Urothelium cell line (cell line): ENCODE measurements around the gene PLSCR4.
"Not testable (repeated sequence)": the region's sequence is repeated elsewhere in the genome, so short reads cannot be mapped to it uniquely, and the experiment has no call there.

ENCODE experiments used
- DNase-seq: peaks from one replicate; pipeline ENCODE4 v3.0.0; 2011; ENCODE audit warnings: low spot score, mixed read lengths
- FAIRE-seq: peaks from 2 replicates; lab custom pipeline; 2011; peaks lifted over from hg19 to GRCh38; lab: Jason Lieb, UNC

PLSCR4 gene, protein sequence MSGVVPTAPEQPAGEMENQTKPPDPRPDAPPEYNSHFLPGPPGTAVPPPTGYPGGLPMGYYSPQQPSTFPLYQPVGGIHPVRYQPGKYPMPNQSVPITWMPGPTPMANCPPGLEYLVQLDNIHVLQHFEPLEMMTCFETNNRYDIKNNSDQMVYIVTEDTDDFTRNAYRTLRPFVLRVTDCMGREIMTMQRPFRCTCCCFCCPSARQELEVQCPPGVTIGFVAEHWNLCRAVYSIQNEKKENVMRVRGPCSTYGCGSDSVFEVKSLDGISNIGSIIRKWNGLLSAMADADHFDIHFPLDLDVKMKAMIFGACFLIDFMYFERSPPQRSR

DNA sequence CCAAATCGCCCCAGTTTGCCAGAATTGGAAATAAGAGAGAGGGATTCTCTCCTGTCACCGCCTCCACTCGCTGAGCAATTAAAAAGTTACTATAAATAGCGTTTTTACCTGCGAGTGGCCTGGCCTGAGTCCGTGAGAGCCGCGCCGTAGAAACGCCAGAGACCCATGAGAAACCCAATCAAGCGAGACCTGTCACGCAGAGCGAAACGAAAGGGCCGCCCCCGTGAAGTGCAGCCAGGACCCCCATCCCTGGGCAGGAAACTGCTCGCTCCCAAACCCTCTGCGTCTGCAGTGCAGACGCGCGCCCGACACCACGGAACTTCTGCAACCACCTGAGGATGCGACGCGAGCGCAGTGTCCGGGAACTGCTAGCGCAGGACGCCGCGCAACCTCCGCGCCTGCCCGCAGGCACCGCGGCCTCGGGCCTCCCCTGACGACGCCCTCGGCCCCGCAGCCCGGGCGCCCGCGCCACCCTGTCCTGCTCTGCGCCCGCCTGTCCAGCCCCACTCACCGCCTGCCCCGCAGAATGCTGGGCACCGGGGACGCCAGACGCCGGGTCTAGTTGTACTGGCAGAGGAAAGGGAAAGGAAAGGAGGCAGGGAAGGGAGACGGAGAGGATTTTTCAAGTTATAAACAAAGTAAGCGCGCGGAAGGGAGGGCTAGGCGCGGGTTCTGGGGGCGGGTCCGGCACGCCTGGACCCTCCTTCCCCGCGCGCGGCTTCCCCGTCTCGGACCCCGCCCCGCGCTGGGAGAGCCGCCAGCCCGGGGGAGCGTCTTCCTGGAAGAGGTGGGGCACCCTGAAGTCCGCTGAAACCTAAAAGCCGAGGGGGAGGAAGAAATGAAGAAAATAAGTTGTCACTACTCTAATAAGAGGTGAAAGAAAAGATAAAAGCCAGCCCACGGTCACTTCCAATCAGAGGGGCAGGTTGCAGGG lies at the start of gene PLSCR4:
Gene PLSCR4, minus strand, starts transcription at position 657 of the 934 bp plus-strand sequence. CDS start 29,034 bp downstream, outside the sequence.
- no peak for FAIRE-seq
- peak; percentile 70 for DNase-seq

DNA sequence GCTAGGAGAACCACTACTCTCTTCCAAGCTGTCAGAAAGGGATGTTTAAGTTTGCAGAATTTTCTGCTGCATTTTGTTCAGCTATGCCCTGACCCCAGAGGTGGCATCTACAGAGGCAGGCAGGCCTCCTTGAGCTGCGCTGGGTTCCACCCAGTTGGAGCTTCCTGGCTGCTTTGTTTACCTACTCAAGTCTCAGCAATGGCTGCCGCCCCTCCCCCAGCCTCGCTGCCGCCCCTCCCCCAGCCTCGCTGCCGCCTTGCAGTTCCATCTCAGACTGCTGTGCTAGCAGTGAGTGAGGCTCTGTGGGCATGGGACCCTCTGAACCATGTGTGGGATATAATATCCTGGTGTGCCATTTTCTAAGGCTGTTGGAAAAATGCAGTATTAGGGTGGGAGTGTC lies 42.5 kb upstream of the PLSCR4 start:
- DNase-seq, FAIRE-seq: not testable (repeated sequence)

DNA sequence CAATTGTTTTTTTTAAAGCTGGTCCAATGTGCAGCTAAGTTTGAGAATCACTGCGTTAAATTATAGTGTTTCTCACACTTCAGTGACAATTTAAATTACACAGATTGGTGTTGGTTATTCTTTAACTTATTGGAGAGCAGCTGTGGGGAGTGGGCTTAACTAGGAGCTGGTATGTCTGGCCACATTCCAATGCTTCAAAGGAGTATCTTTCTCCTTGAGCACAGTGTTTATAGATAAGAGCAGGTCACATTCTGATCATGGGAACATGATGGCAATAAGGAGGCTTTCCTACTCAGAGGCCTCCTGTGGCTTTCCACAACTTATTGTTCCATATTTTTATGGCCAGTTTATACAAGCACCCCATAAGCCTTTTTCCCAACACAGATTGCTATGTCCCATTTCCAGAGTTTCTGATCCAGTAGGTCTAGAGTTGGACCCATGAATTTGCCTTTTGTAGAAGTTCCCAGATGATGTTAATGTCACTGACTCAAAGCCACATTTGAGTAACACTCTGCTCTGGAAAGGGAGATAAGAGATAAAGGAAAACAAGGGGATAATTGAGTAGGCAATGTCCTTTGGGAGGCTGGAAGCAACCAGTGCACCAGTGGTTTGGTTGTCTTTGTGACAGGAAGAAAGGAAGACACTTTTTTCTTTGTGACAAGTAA lies 33.0 kb upstream of the PLSCR4 start:
- no peak for FAIRE-seq
- DNase-seq: no peak

DNA sequence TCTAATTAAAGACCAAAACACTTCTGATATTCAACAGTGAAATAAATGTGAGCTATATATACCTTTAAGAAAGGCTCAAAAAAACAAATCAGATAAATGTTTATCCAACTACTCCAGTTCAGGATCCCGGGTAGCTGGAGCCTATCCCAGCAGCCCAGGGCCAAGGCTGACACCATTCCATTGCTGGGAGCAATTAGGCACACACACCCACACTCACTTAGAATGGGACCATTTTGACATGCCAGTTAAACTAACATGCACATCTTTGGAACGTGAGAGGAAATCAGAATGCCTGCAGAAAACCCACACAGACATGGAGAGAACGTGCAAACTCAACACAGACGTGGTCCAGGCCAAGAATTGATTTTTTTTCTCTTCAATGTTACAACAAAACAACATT lies 30.0 kb upstream of the PLSCR4 start:
- DNase-seq: no peak
- no peak for FAIRE-seq

DNA sequence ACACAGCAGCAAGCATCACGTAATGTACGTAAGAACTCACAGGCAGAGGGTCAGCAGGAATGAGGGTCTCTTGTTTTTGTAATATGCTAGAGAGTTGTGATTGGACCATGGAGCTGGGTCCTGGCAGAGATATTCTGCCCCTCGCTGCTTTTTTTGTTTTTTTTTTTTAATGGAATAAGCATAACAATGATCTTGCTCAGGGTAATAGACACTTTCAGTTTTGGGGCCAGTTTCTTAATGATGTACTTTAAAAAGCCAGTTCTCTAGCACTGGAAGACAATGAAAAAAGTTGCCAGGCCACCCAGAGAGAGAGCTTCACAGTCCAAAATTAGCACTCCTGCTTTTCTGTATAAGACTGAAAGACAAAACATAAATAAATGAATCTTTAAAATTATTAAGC lies 29.0 kb upstream of the PLSCR4 start:
- FAIRE-seq (no peak), DNase-seq (no peak)

DNA sequence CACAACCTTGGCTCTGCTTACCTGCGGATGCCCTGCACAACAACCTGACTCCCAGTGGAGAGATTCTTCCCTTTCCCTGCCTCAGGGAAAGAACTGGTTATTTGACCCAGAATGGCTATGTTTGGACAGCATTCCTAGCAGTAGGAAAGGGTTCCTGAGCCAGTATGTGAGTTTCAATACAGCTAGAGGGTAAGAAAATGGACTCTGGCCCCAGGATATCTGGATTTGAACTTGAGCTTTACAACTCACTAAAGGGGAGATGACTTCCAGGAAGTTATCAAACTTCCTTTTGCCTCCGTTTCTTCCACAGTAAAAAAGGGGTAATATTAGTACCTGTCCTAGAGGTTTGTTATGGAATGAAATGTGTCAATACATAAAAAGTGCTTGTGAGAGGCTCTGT lies 28.1 kb upstream of the PLSCR4 start:
- DNase-seq (no peak), FAIRE-seq (no peak)

DNA sequence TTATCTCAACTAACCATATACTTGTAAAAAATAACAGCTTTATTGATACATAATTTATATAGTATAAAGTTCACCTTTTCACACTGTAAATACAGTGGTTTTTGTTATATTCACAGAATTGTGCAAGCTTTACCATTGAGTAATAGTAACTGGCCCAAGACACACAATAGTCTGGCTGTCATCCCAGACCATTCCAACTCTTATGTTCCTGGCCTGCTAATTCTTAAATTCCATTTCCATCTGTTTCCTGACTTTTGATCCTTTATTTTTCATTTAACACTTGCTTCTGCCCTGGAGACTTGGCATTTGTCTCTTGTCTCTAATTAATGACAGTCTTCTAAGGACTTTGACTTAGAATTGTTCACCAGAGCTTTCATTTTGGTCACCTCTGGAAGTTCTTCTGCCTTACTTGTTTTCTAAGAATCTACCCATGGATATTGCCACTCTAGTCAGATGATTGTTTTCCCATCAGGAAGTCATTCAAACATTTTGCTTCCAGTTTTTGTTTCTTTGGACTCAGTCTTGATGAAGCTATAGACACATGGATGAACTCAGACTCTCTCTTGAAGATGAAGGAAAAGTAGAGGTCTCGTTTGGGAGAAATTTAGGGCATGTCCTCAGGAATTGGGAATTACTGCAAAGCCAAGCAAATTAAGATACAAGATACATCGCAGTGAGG lies 27.2 kb upstream of the PLSCR4 start:
- no peak for DNase-seq
- FAIRE-seq: no peak

DNA sequence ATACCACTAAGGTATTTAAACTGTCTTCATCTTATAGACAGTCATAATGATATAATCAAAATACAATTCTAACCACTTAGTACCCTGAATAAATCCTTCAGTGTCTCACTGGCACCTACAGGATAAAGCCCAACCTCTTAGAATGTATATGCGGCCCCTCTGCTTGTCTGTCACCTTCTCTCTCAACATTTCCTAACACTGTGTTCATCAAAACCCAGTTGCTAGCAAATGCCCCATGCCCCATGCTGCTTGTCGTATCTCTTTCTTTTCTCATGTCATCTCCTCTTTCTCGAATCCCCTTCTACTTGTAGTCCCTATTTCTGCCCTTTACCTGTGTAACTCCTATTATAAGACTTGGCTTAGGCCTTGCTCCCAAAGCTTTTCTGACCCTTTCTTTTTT lies 24.6 kb upstream of the PLSCR4 start:
- DNase-seq (no peak), FAIRE-seq (no peak)

DNA sequence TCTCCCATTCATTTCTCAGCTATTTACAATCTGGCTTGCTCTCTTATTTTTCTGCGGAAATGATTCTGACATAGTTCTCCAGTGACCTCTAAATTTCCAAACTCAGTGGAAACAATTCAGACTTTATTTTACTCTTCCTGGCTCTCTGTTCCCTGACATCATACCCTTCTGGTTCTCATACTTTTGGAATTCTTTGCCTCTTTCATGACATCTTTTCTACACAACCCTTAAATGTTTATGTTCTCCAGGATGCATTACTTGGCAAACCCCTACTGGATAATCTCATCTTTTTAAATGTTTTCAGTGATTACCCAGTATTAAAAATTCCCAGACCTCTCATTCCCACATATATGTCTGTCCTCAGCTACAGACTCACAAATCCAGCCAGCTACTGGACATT lies 23.9 kb upstream of the PLSCR4 start:
- DNase-seq (no peak), FAIRE-seq (no peak)

DNA sequence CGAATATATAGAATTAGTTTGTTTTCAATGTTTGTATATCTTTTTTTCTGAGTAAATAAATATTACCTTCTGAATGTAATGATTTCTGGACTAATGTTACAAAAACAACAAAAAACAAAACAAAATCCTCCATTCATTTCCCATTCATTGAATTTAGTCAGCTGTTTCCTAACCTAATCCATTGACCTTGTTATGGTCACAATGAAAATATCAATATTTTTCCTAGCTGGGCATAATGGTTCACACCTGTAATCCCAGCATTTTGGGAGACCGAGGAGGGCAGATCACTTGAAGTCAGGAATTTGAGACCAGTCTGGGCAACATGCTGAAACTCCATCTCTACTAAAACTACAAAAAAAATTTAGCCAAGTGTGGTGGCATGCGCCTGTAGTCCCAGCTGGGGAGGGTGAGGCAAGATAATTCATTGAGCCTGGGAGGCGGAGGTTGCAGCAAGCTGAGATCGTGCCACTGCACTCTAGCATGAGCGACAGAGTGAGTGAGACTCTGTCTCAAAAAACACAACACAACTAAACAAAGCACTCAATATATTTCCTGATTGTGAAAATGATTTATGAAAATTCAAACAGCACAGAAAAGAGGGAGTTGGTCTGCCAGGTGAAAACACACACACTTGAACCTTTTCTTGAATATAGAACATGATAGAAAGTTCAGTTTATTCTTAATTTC lies 23.0 kb upstream of the PLSCR4 start:
- FAIRE-seq: no peak
- DNase-seq: no peak

DNA sequence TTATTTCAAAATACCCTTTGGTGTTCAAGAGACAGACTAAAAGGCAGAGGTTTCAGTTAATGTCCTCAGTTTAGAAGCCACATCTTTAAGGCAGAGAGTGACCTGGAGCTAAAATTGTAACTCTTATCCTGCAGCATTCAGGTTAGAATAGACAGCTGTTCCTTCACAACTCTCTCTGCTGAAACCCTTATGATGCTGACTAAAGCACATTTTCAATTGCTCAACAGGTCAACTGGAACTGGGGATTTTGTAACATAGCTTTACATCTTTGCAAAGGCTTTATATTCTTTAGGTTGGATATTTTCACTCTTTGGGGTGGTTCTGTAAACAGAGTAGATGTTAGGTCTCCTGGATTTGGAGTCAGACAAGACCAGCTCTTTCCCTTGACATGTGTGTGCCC lies 20.3 kb upstream of the PLSCR4 start:
- DNase-seq (no peak), FAIRE-seq (no peak)

DNA sequence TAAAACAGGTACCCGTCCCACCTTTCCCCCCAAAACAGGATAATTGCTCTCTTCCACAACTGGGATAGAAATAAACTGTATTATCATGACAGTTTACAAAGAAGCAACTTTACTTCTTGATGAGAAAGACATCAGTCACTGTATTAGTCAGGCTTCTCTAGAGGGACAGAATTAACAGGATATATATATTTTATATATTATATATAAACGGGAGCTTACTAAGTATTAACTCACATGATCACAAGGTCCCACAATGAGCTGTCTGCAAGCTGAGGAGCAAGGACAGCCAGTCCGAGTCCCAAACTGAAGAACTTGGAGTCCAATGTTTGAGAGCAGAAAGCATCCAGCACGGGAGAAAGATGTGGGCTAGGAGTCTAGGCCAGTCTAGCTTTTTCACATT lies 18.4 kb upstream of the PLSCR4 start:
- FAIRE-seq (no peak), DNase-seq (no peak)

DNA sequence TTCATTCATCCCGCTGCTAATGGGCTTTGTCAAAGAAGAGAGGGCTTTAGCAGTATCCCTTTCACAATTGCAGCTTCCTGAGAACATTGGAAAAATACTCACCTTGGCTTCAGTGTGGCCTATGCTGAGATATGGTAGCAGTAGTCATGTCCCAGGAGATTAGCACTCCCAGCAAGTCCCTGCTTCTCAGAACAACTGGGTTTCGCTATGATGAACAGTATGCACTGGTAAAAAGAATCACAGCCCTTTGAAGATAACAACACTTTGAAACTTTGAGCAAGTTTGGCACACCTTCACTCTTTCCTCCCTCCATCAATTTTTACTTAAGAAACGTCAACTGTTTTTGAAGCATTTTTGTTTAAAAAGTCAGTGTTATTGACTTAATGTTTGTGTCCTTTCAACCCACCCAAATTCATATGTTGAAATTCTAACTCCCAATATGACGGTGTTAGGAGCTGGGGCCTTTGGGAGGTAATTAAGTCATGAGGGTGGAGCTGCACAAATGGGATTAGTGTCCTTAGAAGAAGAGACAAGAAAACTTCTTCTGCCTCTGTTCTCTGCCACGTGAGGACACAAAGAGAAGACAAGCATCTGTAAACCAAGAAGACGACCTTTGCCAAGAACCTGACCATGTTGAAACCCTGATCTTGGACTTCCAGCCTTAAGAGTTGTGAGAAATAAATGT lies 17.8 kb upstream of the PLSCR4 start:
- no peak for FAIRE-seq

DNA sequence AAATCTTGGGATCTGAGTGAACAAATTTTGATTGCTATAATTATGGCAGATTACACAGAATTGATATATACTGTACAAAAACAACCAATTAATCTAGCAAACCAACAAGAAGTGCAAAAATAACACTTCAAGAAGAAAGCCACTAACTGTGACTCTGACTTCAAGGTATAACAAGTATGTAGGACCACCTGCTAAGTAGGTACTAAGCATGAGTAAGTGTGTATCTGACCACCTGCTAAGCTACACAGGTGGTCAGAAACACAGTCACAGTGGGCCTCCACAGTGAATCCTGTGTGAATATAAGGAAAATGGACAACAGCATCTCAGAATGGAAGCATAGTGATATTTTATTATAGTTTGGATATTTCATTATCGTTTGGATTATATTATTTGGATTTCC lies 14.8 kb upstream of the PLSCR4 start:
- FAIRE-seq: no peak
- no peak for DNase-seq

More for the DNA sequence above, 17.8 kb upstream of the PLSCR4 start:
- DNase-seq: no peak

DNA sequence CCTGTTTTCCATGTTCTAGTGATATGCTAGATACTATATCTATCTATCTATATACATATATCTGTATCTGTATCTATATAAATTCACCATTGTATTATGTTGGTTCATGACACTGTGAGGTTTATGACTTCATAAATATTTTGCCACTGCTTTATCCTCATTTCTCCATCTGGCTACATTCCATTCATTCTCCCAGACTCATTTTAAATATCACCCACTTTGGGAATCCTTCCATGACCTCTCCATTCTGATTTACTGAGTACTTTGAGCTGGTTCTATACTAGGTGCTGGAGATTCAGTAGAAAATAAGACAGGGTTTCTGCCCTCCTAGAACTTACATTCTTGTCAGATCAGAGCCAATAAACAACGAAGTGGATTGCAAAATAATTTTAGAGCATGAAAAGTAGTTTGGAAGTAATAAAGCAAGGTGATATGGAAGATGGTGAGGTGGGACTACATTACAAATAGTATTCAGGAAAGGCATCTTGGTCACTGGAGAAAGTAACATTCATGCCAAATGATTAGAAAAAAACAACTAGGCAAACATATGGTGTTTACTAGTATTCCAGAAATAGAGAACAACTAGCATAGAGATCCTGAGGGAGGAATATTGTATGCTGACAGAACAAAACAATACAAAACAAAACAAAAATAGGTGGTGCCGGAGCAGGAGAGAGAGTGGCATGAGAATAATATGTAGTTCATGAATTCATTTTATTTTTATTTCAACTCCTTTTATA lies 11.6 kb upstream of the PLSCR4 start:
- FAIRE-seq: no peak

DNA sequence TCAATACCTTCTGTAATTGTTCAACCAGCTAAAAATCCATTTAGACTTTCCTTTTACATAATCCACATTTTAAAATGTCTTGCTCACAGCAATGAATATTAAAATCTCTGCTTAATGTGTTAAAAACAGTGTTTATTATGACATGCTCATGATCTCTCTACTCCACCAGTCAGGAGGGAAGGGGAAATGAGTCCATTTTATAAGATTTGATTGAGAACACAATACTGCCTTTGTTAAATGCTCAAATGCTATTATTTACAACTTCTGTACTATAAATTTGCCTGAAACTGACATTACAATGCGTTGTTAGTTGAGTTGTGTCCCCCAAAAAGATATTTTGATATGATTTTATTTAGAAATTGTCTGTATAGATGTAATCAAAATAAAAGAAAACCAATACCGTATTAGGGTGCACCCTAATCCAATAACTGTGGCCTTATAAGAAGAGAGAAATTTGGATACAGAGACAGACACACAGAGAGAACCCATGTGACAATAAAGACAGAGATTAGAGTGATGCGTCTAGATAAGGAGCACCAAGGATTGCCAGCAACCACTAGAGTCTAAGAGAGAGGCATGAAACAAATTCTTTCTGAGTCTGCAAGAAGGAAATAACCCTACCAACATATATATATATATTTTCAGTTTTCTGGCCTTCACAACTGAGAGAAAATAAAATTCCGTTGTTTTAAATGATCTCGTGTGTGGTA lies 9.1 kb upstream of the PLSCR4 start:
- no peak for FAIRE-seq
- DNase-seq: no peak

More for the DNA sequence above, 11.6 kb upstream of the PLSCR4 start:
- no peak for DNase-seq

DNA sequence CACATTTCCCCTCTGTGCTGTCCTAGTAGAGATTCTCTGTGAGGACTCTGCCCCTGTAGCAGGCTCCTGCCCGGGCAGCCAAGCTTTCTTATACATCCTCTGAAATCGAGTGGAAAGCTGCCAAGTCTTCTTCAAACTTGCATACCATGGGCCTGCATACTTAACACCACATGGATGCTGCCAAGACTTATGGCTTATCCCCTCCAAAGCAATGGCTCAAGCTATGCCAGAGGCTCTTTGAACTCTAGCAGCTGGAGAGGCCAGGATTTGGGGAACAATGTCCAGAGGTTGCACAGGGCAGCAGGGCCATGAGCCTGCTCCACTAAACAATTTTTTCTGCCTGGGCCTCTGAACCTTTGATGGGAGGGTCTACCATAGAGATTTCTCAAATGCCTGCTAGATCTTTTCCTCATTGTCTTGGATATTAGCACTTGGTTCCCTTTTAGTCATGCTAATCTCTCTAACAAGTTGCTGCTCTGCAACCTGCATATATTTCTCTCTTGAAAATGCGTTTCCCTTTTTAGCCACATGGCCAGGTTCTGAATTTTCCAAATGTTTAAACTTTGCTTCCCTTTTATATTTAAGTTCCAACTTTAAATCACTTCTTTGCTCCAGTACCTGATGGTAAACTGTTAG lies 6.1 kb upstream of the PLSCR4 start:
- no peak for DNase-seq
- FAIRE-seq: no peak

DNA sequence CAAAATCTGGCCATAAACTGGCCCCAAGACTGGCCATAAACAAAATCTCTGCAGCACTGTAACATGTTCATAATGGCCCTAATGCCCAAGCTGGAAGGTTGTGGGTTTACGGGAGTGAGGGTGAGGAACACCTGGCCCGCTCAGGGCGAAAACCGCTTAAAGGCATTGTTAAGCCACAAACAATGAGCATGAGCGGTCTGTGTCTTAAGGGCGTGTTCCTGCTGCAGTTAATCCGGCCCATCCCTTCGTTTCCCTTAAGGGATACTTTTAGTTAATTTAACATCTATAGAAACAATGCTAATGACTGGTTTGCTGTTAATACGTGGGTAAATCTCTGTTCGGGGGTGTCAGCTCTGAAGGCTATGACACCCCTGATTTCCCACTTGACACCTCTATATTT lies 1.5 kb upstream of the PLSCR4 start:
- not testable (repeated sequence) for FAIRE-seq, DNase-seq
